GM18511 (cell line): Measurements from ENCODE around the gene ZNF699.
"Not testable (repeated sequence)": the region's sequence is repeated elsewhere in the genome, so short reads cannot be mapped to it uniquely, and the experiment has no call there.

Source experiments
- ATAC-seq: cut with Tn5 transposase; IDR thresholded peaks from one replicate; pipeline ENCODE4 v1.9.1; 2021; ENCODE audit warnings: mild to moderate bottlenecking, moderate library complexity; ENCODE audit not compliant: unreplicated experiment

ZNF699 gene

GRCh38 chr19:9309139-9309973 is at the start of gene ZNF699:
ZNF699 (minus strand) TSS chr19:9309838; CDS start chr19:9305119, 4,719 bp downstream.
- ATAC-seq: peak; percentile 93

GRCh38 chr19:9354651-9355050 is 45.0 kb upstream of the ZNF699 start:
- no peak for ATAC-seq

- no peak for ATAC-seq
Observed at GRCh38 chr19:9353011-9353410, 43.4 kb upstream of the ZNF699 start.

DNA sequence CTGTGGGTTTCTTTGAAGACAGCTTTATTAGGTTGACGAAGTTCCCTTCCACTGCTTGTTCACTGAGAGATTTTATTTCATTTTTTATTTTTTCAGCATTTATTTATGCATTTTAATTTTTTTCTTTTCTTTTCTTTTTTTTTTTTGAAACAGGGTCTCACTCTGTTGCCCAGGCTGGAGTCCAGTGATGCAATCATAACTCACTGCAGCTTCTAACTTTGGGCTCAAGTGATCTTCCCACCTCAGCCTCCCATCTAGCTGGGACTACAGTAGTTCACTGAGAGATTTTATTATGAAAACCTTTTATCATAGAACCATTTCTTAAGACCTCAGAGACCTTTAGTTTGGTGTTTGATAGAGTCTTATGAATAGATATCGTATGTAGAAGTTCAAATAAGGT is 42.9 kb upstream of the ZNF699 start:
- no peak for ATAC-seq

- ATAC-seq: no peak
Observed at GRCh38 chr19:9348671-9349070, 39.0 kb upstream of the ZNF699 start.

DNA sequence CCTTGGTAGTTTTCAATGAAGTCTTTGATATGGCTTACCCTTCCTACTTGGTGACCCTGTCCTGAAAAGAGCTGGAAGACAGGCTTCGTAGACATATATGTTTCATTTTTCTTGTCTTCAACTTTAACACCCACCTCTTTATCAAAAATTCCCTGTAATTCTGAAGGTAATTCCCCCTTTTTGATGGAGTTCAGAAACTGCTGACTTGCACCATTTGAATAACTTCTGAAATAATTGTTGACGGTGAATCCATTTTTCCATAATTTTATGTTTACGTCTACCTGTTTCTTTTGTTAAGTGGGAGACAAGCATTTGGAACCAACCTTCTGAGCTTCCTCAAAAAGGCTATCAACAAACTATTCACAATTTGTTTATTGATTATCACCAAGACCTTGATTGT is 38.6 kb upstream of the ZNF699 start:
- ATAC-seq: no peak

- no peak for ATAC-seq
Observed at GRCh38 chr19:9345005-9345404, 35.4 kb upstream of the ZNF699 start.

- no peak for ATAC-seq
Observed at GRCh38 chr19:9342610-9343304, 33.1 kb upstream of the ZNF699 start.

- ATAC-seq: no peak
Observed at GRCh38 chr19:9329999-9330398, 20.4 kb upstream of the ZNF699 start.

GRCh38 chr19:9324584-9324962 is 14.9 kb upstream of the ZNF699 start:
- ATAC-seq: no peak

GRCh38 chr19:9323919-9324583 is 14.4 kb upstream of the ZNF699 start, which contains the start of gene ZNF559:
ZNF559 (plus strand) TSS chr19:9324179; CDS start chr19:9338550, 14,371 bp downstream.
- ATAC-seq: peak; percentile 98

DNA sequence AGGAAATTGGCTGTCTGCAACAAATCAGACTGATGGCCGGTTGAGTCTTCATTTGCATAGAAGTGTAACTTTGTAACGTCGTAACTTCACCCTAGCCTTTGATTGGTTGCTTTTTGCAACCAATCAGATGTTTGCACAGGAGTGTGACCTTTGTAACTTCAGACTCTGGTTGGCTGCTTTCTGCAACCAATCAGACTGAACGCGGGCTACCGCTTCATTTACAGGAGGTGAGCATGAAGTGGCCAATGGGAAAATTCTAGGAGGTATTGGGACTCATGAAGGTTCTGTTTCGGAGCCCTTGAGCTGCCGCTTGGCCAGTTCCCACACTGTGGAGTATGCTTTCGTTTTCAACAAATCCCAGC is 13.9 kb upstream of the ZNF699 start:
- peak; percentile 44 for ATAC-seq

DNA sequence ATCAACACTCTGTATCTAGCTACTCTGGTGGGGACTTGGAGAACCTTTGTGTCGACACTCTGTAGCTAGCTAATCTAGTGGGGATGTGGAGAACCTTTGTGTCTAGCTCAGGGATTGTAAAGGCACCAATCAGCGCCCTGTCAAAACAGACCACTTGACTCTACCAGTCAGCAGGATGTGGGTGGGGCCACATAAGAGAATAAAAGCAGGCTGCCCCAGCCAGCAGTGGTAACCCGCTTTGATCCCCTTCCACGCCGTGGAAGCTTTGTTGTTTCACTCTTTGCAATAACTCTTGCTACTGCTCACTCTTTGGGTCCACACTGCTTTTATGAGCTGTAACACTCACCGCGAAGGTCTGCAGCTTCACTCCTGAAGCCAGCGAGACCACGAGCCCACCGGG is 12.6 kb upstream of the ZNF699 start:
- not testable (repeated sequence) for ATAC-seq

- not testable (repeated sequence) for ATAC-seq
Observed at GRCh38 chr19:9321756-9322155, 12.1 kb upstream of the ZNF699 start.

GRCh38 chr19:9321338-9321737 is 11.7 kb upstream of the ZNF699 start:
- ATAC-seq: no peak

GRCh38 chr19:9313756-9314155 is 4.1 kb upstream of the ZNF699 start:
- no peak for ATAC-seq

DNA sequence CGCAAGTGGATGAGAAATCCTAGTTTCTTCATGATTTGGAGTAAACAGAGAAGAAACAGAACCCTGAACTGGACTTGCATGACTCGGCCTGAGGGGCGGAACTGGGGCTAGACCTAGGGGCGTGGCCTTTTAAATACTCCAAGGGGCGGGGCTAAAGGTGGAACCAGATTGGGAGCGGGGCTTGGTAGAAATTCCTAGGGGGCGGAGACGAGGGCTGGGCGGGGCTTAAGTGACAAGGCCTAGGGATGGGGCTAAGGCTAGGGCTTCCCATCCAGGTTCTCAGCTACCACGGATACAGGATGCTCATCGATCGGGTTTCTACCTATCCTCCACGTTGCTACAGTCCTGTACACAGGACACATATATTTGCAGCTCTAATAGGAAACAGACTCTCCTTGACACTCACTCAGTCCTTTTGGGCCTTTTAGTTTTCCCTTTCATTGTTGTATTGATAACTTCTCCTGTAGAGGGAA is 372 bp upstream of the ZNF699 start:
- peak; percentile 69 for ATAC-seq

GRCh38 chr19:9308091-9308770 is 1.4 kb downstream of the ZNF699 start:
- no peak for ATAC-seq

GRCh38 chr19:9306443-9306842 is 3.2 kb downstream of the ZNF699 start:
- ATAC-seq: no peak

- no peak for ATAC-seq
Observed at GRCh38 chr19:9296336-9296735, 13.3 kb downstream of the ZNF699 start.

DNA sequence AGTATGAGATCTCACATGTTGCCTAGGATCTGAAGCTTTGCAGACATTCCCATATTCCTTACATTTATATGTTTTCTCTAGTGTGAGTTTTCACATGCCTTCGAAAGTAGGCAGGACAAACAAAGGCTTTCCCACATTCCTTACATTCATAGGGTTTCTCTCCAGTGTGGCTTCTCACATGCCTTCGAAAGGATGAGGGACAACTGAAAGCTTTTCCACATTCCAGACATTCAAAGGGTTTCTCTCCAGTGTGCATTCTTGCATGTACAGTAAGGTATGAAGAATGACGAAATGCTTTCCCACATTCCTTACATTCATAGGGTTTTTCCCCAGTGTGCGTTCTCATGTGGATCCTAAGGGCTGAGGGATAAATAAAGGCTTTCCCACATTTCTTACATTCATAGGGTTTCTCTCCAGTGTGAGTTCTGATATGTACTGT is 14.2 kb downstream of the ZNF699 start:
- ATAC-seq: no peak
